ENCODE measurements around the gene NEK4. TPM values are rescaled to one million over a fixed set of nuclear protein-coding genes. Genes with fewer than 3 reads are reported as not detected.

The NEK4 gene
- polyA plus RNA-seq, 1 of the 3 experiments (the other 2 are of a cell fraction) = 8.8 TPM

- no peak overlapping the region for H3K4me3 ChIP-seq (ENCODE audit: low read depth in 2 of 2, low read length in 1 of 2)
- no peaks in the 10 kb centered on the region for H3F3A ChIP-seq (replicated peaks; ENCODE audit: insufficient read depth)
- no peaks in the 10 kb centered on the region for H3K79me2 ChIP-seq (ENCODE audit: insufficient read depth)
- no peaks in the 10 kb centered on the region for H3K36me3 ChIP-seq (replicated peaks in 1 of 2; ENCODE audit: control insufficient read depth in 1 of 2, insufficient read depth in 2 of 2, low read length in 1 of 2)
- H2AFZ ChIP-seq (ENCODE audit: low read depth) = no peak overlapping the region
- no peaks in the 10 kb centered on the region for H4K20me1 ChIP-seq (ENCODE audit: insufficient read depth)
- POLR2A ChIA-PET = no interaction called here
- H3K9me2 ChIP-seq = no peaks in the 10 kb centered on the region
- H3K4me1 ChIP-seq (ENCODE audit: control insufficient read depth in 1 of 2, insufficient read depth in 2 of 2, low read depth in 1 of 2, low read length in 1 of 2) = no peaks in the 10 kb centered on the region; a peak in 1 of 4 replicates
- no peak overlapping the region for H3K27ac ChIP-seq (ENCODE audit: low read depth in 2 of 2, low read length in 1 of 2)
- DNase-seq = no peak
- no peak overlapping the region for H3K4me2 ChIP-seq
- H3K9me3 ChIP-seq = no peaks in the 10 kb centered on the region
- H3K9ac ChIP-seq = no peak overlapping the region
- H3K27me3 ChIP-seq (ENCODE audit: insufficient read depth) = no peaks in the 10 kb centered on the region
- CTCF ChIA-PET = interaction anchor here (0.6 to 2.3 kb wide), 4 partner anchors 8 to 189 kb away, joined by 3 to 8 read pairs (median 4); no protein-coding TSS in a partner anchor
- TF ChIP-seq SMC3 (IDR thresholded peaks at IDR 0.05; ENCODE audit: low read depth, low read length) (no peak), FOXM1 (IDR thresholded peaks at IDR 0.05; ENCODE audit: low read depth) (no peak), MEF2A (IDR thresholded peaks at IDR 0.05; ENCODE audit: borderline replicate concordance, low read depth) (no peak)
- WGBS (ENCODE audit: low lambda C conversion rate) = no CpG with 5 or more reads among the region's 2 CpGs
Measured at GRCh38 chr3:52819936-52820335, 49.2 kb upstream of the NEK4 start.

DNA sequence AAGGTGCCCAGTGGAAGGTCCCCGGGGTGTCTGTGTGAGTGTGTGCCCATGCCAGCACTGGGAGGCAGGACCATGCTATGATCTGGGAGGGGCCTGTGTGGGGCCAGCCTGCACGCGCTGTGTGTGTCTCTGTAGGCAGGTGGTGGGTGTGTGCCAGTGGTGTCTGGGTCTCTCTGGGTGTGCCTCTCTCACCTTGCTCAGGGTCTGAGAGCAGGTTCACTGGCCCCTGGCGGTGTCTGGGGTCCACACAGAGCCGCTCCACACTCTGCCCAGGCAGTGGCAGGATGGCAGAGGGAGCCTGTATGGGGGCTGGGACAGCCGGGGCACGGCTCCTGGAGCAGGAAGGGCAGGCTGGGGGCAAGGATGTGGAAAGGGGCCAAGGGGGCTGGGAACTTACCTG is 47.1 kb upstream of the NEK4 start:
- ChIA-PET CTCF (interaction anchor here (1.8 kb wide), 1 partner anchor 28 kb away, joined by 5 read pairs; no protein-coding TSS in a partner anchor), POLR2A (no interaction called here)
- WGBS (ENCODE audit: low lambda C conversion rate) = 84% methylated on average over 2 of the region's 7 CpGs
- no peak for DNase-seq
- no peak overlapping the region for H3K4me2 ChIP-seq
- H3F3A ChIP-seq (replicated peaks; ENCODE audit: insufficient read depth) = no peaks in the 10 kb centered on the region
- no peaks in the 10 kb centered on the region for H3K27me3 ChIP-seq (ENCODE audit: insufficient read depth)
- TF ChIP-seq EZH2phosphoT487 (IDR thresholded peaks at IDR 0.05; ENCODE audit: borderline replicate concordance, low read depth) (no peak), PBX3 (IDR thresholded peaks at IDR 0.05) (no peak), MEF2A (IDR thresholded peaks at IDR 0.05; ENCODE audit: borderline replicate concordance, low read depth) (no peak), YY1 (IDR thresholded peaks at IDR 0.05; ENCODE audit: low read depth) (no peak), JUND (IDR thresholded peaks at IDR 0.05) (no peak), TCF12 (IDR thresholded peaks at IDR 0.05) (no peak), POLR2AphosphoS5 (IDR thresholded peaks at IDR 0.05; ENCODE audit: low read depth, low read length) (no peak), MAX (IDR thresholded peaks at IDR 0.05; ENCODE audit: low read depth) (no peak), RFX5 (IDR thresholded peaks at IDR 0.05; ENCODE audit: low read length) (no peak), RXRA (IDR thresholded peaks at IDR 0.05; ENCODE audit: borderline replicate concordance, low read depth) (no peak), TAF1 (IDR thresholded peaks at IDR 0.05; ENCODE audit: borderline replicate concordance, low read depth, low read length) (no peak), NRF1 (IDR thresholded peaks at IDR 0.05; ENCODE audit: low read depth, low read length) (no peak), USF2 (IDR thresholded peaks at IDR 0.05; ENCODE audit: borderline replicate concordance, low read depth, low read length) (no peak), RAD21 (IDR thresholded peaks at IDR 0.05; ENCODE audit: low read length) (no peak), EP300 (IDR thresholded peaks at IDR 0.05; ENCODE audit: borderline replicate concordance in 1 of 2, low read depth in 1 of 2, low read length in 1 of 2) (no peak)
- TF ChIP-seq, protein P1, sequence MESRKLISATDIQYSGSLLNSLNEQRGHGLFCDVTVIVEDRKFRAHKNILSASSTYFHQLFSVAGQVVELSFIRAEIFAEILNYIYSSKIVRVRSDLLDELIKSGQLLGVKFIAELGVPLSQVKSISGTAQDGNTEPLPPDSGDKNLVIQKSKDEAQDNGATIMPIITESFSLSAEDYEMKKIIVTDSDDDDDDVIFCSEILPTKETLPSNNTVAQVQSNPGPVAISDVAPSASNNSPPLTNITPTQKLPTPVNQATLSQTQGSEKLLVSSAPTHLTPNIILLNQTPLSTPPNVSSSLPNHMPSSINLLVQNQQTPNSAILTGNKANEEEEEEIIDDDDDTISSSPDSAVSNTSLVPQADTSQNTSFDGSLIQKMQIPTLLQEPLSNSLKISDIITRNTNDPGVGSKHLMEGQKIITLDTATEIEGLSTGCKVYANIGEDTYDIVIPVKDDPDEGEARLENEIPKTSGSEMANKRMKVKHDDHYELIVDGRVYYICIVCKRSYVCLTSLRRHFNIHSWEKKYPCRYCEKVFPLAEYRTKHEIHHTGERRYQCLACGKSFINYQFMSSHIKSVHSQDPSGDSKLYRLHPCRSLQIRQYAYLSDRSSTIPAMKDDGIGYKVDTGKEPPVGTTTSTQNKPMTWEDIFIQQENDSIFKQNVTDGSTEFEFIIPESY (IDR thresholded peaks at IDR 0.05; ENCODE audit: borderline replicate concordance, low read depth) = no peak
- H3K9me3 ChIP-seq = no peaks in the 10 kb centered on the region
- no peak overlapping the region for H3K9ac ChIP-seq
- no peak overlapping the region for H3K4me3 ChIP-seq (ENCODE audit: low read depth in 2 of 2, low read length in 1 of 2)
- H3K36me3 ChIP-seq (replicated peaks in 1 of 2; ENCODE audit: control insufficient read depth in 1 of 2, insufficient read depth in 2 of 2, low read length in 1 of 2) = no peaks in the 10 kb centered on the region
- no peak overlapping the region for H2AFZ ChIP-seq (ENCODE audit: low read depth)
- H3K27ac ChIP-seq (ENCODE audit: low read depth in 2 of 2, low read length in 1 of 2) = no peak overlapping the region
- no peaks in the 10 kb centered on the region for H4K20me1 ChIP-seq (ENCODE audit: insufficient read depth)
- no peaks in the 10 kb centered on the region for H3K79me2 ChIP-seq (ENCODE audit: insufficient read depth)
- no peaks in the 10 kb centered on the region; a peak in 1 of 4 replicates for H3K4me1 ChIP-seq (ENCODE audit: control insufficient read depth in 1 of 2, insufficient read depth in 2 of 2, low read depth in 1 of 2, low read length in 1 of 2)
- no peaks in the 10 kb centered on the region for H3K9me2 ChIP-seq
